Astrocyte (in vitro differentiated cells and primary cell): ENCODE measurements around the gene TTC23L. TPM values are rescaled to one million over a fixed set of nuclear protein-coding genes. Genes with fewer than 3 reads are reported as not detected.

ENCODE experiments used
- DNase-seq: peaks from one replicate; pipeline ENCODE4 v3.0.0-alpha.2; 2010; ENCODE audit warnings: low read depth
- FAIRE-seq: peaks from 2 replicates; lab custom pipeline; 2011; peaks lifted over from hg19 to GRCh38; lab: Jason Lieb, UNC
- H2AFZ ChIP-seq: 2 replicates; pipeline ENCODE4 v1.6.0; 2012; ENCODE audit warnings: low read depth, low read length, inconsistent platforms
- H3K27ac ChIP-seq: 2 replicates; pipeline ENCODE4 v1.5.1; 2011; ENCODE audit warnings: low read depth, low read length, inconsistent platforms
- H3K27me3 ChIP-seq: 2 replicates; pipeline ENCODE4 v1.6.0; 2011; ENCODE audit warnings: low read length, inconsistent platforms; ENCODE audit not compliant: insufficient read depth
- H3K36me3 ChIP-seq: 2 replicates; pipeline ENCODE4 v1.5.1; 2011; ENCODE audit warnings: low read length, inconsistent platforms; ENCODE audit not compliant: insufficient read depth
- H3K4me1 ChIP-seq: 2 replicates; pipeline ENCODE4 v1.5.1; 2011; ENCODE audit warnings: low read length, inconsistent platforms; ENCODE audit not compliant: insufficient read depth
- H3K4me2 ChIP-seq: 2 replicates; pipeline ENCODE4 v1.6.0; 2012; ENCODE audit warnings: low read length, inconsistent platforms
- H3K4me3 ChIP-seq: 2 replicates; pipeline ENCODE4 v1.5.1; 2011; ENCODE audit warnings: low read depth, mild to moderate bottlenecking, low read length, inconsistent platforms; ENCODE audit not compliant: insufficient read depth
- H3K79me2 ChIP-seq: 2 replicates; pipeline ENCODE4 v1.6.0; 2012; ENCODE audit warnings: mild to moderate bottlenecking, low read length, inconsistent platforms; ENCODE audit not compliant: insufficient read depth
- H3K9ac ChIP-seq: 2 replicates; pipeline ENCODE4 v1.6.0; 2012; ENCODE audit warnings: mild to moderate bottlenecking, low read length, inconsistent platforms
- H3K9me3 ChIP-seq: 2 replicates; pipeline ENCODE4 v1.5.1; 2012; ENCODE audit warnings: low read depth, mild to moderate bottlenecking, low read length, inconsistent platforms; ENCODE audit not compliant: insufficient read depth
- H4K20me1 ChIP-seq: 2 replicates; pipeline ENCODE4 v1.6.0; 2012; ENCODE audit warnings: low read length, inconsistent platforms; ENCODE audit not compliant: insufficient read depth
- H3K27ac Mint-ChIP-seq: one replicate; pipeline ENCODE4 v1.8.0; 2021; ENCODE audit warnings: mild to moderate bottlenecking, mixed read lengths; ENCODE audit not compliant: unreplicated experiment
- H3K27me3 Mint-ChIP-seq: one replicate; pipeline ENCODE4 v1.8.0; 2021; ENCODE audit warnings: low read depth, mixed read lengths; ENCODE audit not compliant: unreplicated experiment
- H3K36me3 Mint-ChIP-seq: one replicate; pipeline ENCODE4 v1.8.0; 2021; ENCODE audit warnings: low read depth, mixed read lengths; ENCODE audit not compliant: unreplicated experiment
- H3K4me1 Mint-ChIP-seq: one replicate; pipeline ENCODE4 v1.8.0; 2021; ENCODE audit warnings: low read depth, mixed read lengths; ENCODE audit not compliant: unreplicated experiment
- H3K4me3 Mint-ChIP-seq: one replicate; pipeline ENCODE4 v1.8.0; 2021; ENCODE audit warnings: mild to moderate bottlenecking, moderate library complexity, mixed read lengths; ENCODE audit not compliant: unreplicated experiment
- H3K9me3 Mint-ChIP-seq: one replicate; pipeline ENCODE4 v1.8.0; 2021; ENCODE audit warnings: mild to moderate bottlenecking, mixed read lengths; ENCODE audit not compliant: unreplicated experiment
- CTCF ChIP-seq: IDR thresholded peaks from 2 replicates; pipeline ENCODE4 v1.5.1; 2011; ENCODE audit warnings: low read depth, mild to moderate bottlenecking, inconsistent platforms, low read length, moderate library complexity; ENCODE audit not compliant: insufficient read depth
- EZH2 ChIP-seq: IDR thresholded peaks from 2 replicates; pipeline ENCODE4 v1.6.1; 2012; ENCODE audit warnings: mild to moderate bottlenecking, low read length, inconsistent platforms; ENCODE audit not compliant: insufficient read depth
- total RNA-seq: library from RNA; stranded (reverse); gene quantifications from 2 replicates; pipeline ENCODE4 v1.2.1, GENCODE V29; 2021

Gene TTC23L
- total RNA-seq, 1 donor from 2014 or later: 0.16 TPM

DNA sequence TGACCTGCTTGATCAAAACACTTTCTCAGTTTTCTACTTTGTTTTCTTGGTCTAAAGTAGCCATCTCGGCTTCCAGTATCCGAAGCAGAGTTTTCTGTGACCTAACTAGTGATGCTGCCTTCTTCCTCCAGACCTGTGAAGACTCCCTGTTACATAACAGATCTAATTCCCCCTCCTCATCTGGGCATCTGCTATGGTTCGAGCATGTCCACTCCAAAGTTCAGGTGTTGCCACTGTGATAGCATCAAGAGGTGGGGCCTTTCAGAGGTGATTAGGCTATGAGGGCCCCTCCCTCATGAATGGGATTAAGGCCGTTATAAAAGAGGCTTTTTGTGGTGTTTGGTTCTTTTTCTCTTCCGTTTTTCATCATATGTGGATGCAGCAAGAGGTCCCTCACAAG, 20.3 kb downstream of the TTC23L start:
- no peak overlapping the region for H3K4me3 Mint-ChIP-seq
- H3K27ac Mint-ChIP-seq: no peak overlapping the region
- TF ChIP-seq CTCF: no peak
- no peak for TF ChIP-seq EZH2
- H4K20me1 ChIP-seq: no peaks in the 10 kb centered on the region
- H3K9me3 ChIP-seq: no peaks in the 10 kb centered on the region
- H3K9ac ChIP-seq: no peak overlapping the region
- no peaks in the 10 kb centered on the region for H3K4me1 ChIP-seq
- no peaks in the 10 kb centered on the region for H3K4me1 Mint-ChIP-seq
- peaks cover 5% of the 10 kb centered on the region for H3K27me3 Mint-ChIP-seq
- no peaks in the 10 kb centered on the region for H3K36me3 ChIP-seq
- H3K27ac ChIP-seq: no peak overlapping the region
- H3K36me3 Mint-ChIP-seq: peaks cover 2% of the 10 kb centered on the region
- FAIRE-seq (no peak), DNase-seq (no peak)
- no peaks in the 10 kb centered on the region for H3K9me3 Mint-ChIP-seq
- H2AFZ ChIP-seq: no peak overlapping the region
- no peak overlapping the region for H3K4me2 ChIP-seq
- no peak overlapping the region for H3K4me3 ChIP-seq
- H3K27me3 ChIP-seq: no peaks in the 10 kb centered on the region
- H3K79me2 ChIP-seq: no peaks in the 10 kb centered on the region

DNA sequence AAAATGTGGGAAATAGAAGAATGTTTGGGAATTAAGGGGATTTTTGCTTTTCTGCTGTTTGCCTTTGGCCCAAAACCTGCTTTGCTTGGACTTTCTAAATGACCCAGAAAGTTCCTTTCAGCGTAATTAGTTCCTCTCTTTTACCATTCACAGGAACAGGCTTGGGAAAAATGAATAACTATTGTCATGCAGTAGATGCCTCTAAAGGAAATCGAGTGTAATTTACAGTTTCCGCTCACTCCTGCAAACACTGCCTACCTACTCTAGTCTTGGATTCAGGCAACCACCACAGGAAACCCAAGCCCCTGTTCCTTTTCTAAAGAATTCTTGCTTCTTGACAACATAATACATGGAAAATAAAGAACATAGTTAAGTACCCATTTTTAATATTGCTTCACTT, 25.0 kb downstream of the TTC23L start:
- TF ChIP-seq EZH2: no peak
- no peak for TF ChIP-seq CTCF
- Histone ChIP-seq H3K9me3 (no peaks in the 10 kb centered on the region), H3K4me3 (no peak overlapping the region), H3K4me2 (no peak overlapping the region), H3K79me2 (no peaks in the 10 kb centered on the region), H4K20me1 (no peaks in the 10 kb centered on the region), H3K4me1 (no peaks in the 10 kb centered on the region), H3K27ac (no peak overlapping the region), H3K9ac (no peak overlapping the region), H2AFZ (no peak overlapping the region), H3K36me3 (no peaks in the 10 kb centered on the region), H3K27me3 (no peaks in the 10 kb centered on the region)
- no peak for FAIRE-seq
- Mint-ChIP-seq H3K27ac (no peak overlapping the region), H3K27me3 (peaks cover 2% of the 10 kb centered on the region), H3K9me3 (no peaks in the 10 kb centered on the region), H3K4me3 (no peak overlapping the region), H3K4me1 (no peaks in the 10 kb centered on the region), H3K36me3 (peaks cover 2% of the 10 kb centered on the region)
- no peak for DNase-seq

GRCh38 chr5:34865091-34865490, 26.1 kb downstream of the TTC23L start:
- no peaks in the 10 kb centered on the region for H3K27me3 ChIP-seq
- no peaks in the 10 kb centered on the region for H3K79me2 ChIP-seq
- no peak overlapping the region for H2AFZ ChIP-seq
- no peak overlapping the region for H3K27ac ChIP-seq
- H3K4me2 ChIP-seq: no peak overlapping the region
- Mint-ChIP-seq H3K27ac (no peak overlapping the region), H3K4me3 (no peak overlapping the region), H3K4me1 (no peaks in the 10 kb centered on the region), H3K9me3 (no peaks in the 10 kb centered on the region), H3K27me3 (peaks cover 2% of the 10 kb centered on the region), H3K36me3 (peaks cover 2% of the 10 kb centered on the region)
- TF ChIP-seq CTCF: no peak
- no peaks in the 10 kb centered on the region for H4K20me1 ChIP-seq
- no peaks in the 10 kb centered on the region for H3K36me3 ChIP-seq
- no peaks in the 10 kb centered on the region for H3K9me3 ChIP-seq
- no peaks in the 10 kb centered on the region for H3K4me1 ChIP-seq
- H3K4me3 ChIP-seq: no peak overlapping the region
- DNase-seq (no peak), FAIRE-seq (no peak)
- no peak overlapping the region for H3K9ac ChIP-seq
